Measurements from ENCODE around the gene ARPC5L. TPM values are rescaled to one million over a fixed set of nuclear protein-coding genes. Genes with fewer than 3 reads are reported as not detected.

Gene ARPC5L
- total and polyA plus RNA-seq, 2 of the 13 experiments (the other 11 are each of a cell fraction or from before 2014, with no cell fraction given): 29.9 to 33.8 TPM

DNA sequence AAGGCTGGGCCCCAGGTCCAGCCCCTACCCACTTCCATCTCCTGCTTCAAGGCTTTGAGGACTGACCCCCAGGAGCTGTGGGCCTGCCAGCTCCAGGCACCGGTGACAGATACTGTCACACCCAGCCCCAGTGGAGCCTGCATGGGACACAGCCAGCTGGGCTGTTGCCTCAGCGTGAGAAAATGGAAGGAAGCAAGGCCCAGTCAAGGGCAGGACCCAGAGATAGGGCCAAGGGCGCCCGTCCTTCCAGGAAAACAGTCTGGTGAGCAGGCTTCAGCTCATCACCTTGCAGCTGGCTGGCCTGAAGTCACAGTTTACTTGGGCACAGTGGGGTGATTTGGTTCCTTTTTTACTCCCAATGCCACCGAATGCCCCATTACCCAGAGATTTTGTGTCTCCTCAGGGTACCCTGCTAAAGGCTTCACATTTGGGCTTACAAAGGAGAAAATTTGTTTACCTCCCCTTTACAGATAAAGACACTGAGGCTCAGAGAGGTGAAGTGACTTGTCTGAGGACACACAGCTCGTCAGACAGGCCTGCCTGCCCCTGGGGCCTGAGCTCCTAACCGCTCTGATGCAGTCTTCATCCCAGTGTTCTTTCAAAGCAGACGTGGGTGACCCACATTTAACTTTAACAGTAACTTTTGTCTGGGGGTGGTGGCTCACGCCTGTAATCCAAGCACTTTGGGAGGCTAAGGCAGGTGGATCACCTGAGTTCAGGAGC lies 30.1 kb upstream of the ARPC5L start (continued):
- TF ChIP-seq ZNF687 (CRISPR knock-in tag; IDR thresholded peaks at IDR 0.05) (0 out of 2 replicates have a peak, but pooled peaks have one; percentile 14), PPARG (CRISPR knock-in tag; conservative IDR thresholded peaks at IDR 0.05) (no peak), ZMYM3 (CRISPR knock-in tag; IDR thresholded peaks at IDR 0.05) (peak; percentile 73)

- no peak for DNase-seq (ENCODE audit: low spot score)
- H3K79me2 ChIP-seq (ENCODE audit: insufficient read depth, low read length): no peaks in the 10 kb centered on the region
- H4K20me1 ChIP-seq (ENCODE audit: insufficient read depth, low read length): no peaks in the 10 kb centered on the region
- H3K9ac ChIP-seq (ENCODE audit: insufficient read depth, low read depth, low read length): peak overlapping the region; percentile 25
- CTCF ChIA-PET (ENCODE audit: low intra/inter-chr PET ratio, low total read pairs): no interaction called here
- in situ Hi-C loops (cut with HindIII; ENCODE audit: extremely low pct_ligation_motif_present, low pct_unique_long_range_greater_than_20kb): no loop called here
- ATAC-seq: peak; percentile 59
- H3K4me3 ChIP-seq (replicated peaks in 1 of 3; ENCODE audit: insufficient read depth in 1 of 3, low read depth in 2 of 3, low read length in 3 of 3): peak overlapping the region in 2 of 3 experiments; percentile 25 to 67; a peak in 4 of 6 replicates
- H3K4me1 ChIP-seq (ENCODE audit: insufficient read depth, low read length): peaks cover 45% of the 10 kb centered on the region
- WGBS (ENCODE audit: low lambda C conversion rate): 17% methylated on average over 2 of the region's 7 CpGs
- H3K27ac ChIP-seq (ENCODE audit: extremely low read length, insufficient read depth, low read length): no peak overlapping the region
- FAIRE-seq: no peak
- intact Hi-C loops (cut with micrococcal nuclease; ENCODE audit: unreplicated experiment): no loop called here
- H3K4me2 ChIP-seq (ENCODE audit: low read depth, low read length): peak overlapping the region; percentile 75
- no TSS peak for BruUV-seq (replicated peaks)
- H2AFZ ChIP-seq (ENCODE audit: low read length): no peak overlapping the region
- no peaks in the 10 kb centered on the region for H3K36me3 ChIP-seq (replicated peaks in 1 of 2; ENCODE audit: control insufficient read depth in 1 of 2, insufficient read depth in 2 of 2, low read length in 2 of 2)
- H3K27me3 ChIP-seq (ENCODE audit: control insufficient read depth in 1 of 2, insufficient read depth in 2 of 2, low read length in 2 of 2): peaks cover 3 to 21% of the 10 kb centered on the region in 2 experiments; a peak in 4 of 5 replicates
- POLR2A ChIA-PET: interaction anchor here (1.1 to 1.3 kb wide), 2 partner anchors 16 to 23 kb away, joined by 3 read pairs; no protein-coding TSS in a partner anchor
- no peaks in the 10 kb centered on the region for H3K9me3 ChIP-seq (ENCODE audit: low read length)
- TF ChIP-seq ARID4A (CRISPR knock-in tag; IDR thresholded peaks at IDR 0.05; ENCODE audit: borderline replicate concordance) (peak; percentile 19; the same call in 1 of the 2 replicates), ZNF354B (CRISPR knock-in tag; IDR thresholded peaks at IDR 0.05) (no peak), ZNF510 (CRISPR knock-in tag; IDR thresholded peaks at IDR 0.05; ENCODE audit: low read depth) (no peak), MNT (IDR thresholded peaks at IDR 0.05) (no peak), MXD1 (CRISPR knock-in tag; IDR thresholded peaks at IDR 0.05) (no peak), TBX2 (CRISPR knock-in tag; IDR thresholded peaks at IDR 0.05; ENCODE audit: borderline replicate concordance) (peak; percentile 39; the same call in 1 of the 2 replicates), ZNF629 (CRISPR knock-in tag; conservative IDR thresholded peaks at IDR 0.05) (peak; percentile 79)
Measured at GRCh38 chr9:124834591-124834990, 27.3 kb upstream of the ARPC5L start.
